ENCODE results near the gene SGSH. TPM values are rescaled to one million over a fixed set of nuclear protein-coding genes. Genes with fewer than 3 reads are reported as not detected.

The SGSH gene
- total RNA-seq, 1 donor from 2014 or later: 24.0 TPM

DNA sequence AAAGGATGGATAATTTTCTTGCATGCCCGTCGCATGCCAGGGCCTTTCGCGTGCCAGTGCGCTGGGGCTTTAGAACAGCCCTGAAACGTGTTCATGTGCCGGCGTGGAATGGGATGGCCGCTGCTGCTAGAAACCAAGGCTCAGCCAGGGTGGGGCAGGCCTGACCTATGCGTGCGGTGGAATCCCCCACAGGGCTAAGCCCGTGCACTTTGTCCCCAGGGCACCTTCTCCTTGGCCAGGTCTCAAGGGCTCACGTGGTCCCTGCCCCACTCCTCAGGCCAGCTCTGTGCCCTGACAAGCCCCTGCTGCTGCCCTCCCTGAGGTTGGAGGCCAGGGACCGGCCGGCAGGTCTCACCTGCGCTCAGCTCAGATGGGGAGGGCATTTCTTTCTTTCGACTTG is 27.4 kb upstream of the SGSH start:
- H3K9me3 Mint-ChIP-seq (ENCODE audit: unreplicated experiment): no peaks in the 10 kb centered on the region
- no peak overlapping the region for H3K4me3 Mint-ChIP-seq (ENCODE audit: unreplicated experiment)
- no peak for TF ChIP-seq EZH2 (IDR thresholded peaks at IDR 0.05; ENCODE audit: insufficient read depth, low read length)
- TF ChIP-seq CTCF (IDR thresholded peaks at IDR 0.05; ENCODE audit: insufficient read depth, low read depth, low read length): no peak

GRCh38 chr17:80246726-80247125 is 26.6 kb upstream of the SGSH start:
- Histone ChIP-seq H4K20me1 (ENCODE audit: insufficient read depth, low read length) (no peaks in the 10 kb centered on the region), H3K79me2 (ENCODE audit: insufficient read depth, low read length) (no peaks in the 10 kb centered on the region), H3K36me3 (ENCODE audit: insufficient read depth, low read length) (no peaks in the 10 kb centered on the region), H3K27me3 (ENCODE audit: insufficient read depth, low read length) (no peaks in the 10 kb centered on the region), H3K9ac (ENCODE audit: low read length) (no peak overlapping the region), H3K9me3 (ENCODE audit: insufficient read depth, low read depth, low read length) (no peaks in the 10 kb centered on the region), H3K4me1 (ENCODE audit: insufficient read depth, low read length) (no peaks in the 10 kb centered on the region), H2AFZ (ENCODE audit: low read depth, low read length) (no peak overlapping the region), H3K4me3 (ENCODE audit: insufficient read depth, low read depth, low read length) (no peak overlapping the region), H3K4me2 (ENCODE audit: low read length) (no peak overlapping the region), H3K27ac (ENCODE audit: low read depth, low read length) (no peak overlapping the region)
- no peaks in the 10 kb centered on the region for H3K9me3 Mint-ChIP-seq (ENCODE audit: unreplicated experiment)
- FAIRE-seq (no peak), DNase-seq (ENCODE audit: low read depth) (no peak)
- H3K27ac Mint-ChIP-seq (ENCODE audit: unreplicated experiment): no peak overlapping the region
- H3K4me3 Mint-ChIP-seq (ENCODE audit: unreplicated experiment): no peak overlapping the region
- peaks cover 18% of the 10 kb centered on the region for H3K36me3 Mint-ChIP-seq (ENCODE audit: low read depth, unreplicated experiment)
- TF ChIP-seq EZH2 (IDR thresholded peaks at IDR 0.05; ENCODE audit: insufficient read depth, low read length) (no peak), CTCF (IDR thresholded peaks at IDR 0.05; ENCODE audit: insufficient read depth, low read depth, low read length) (no peak)
- H3K4me1 Mint-ChIP-seq (ENCODE audit: low read depth, unreplicated experiment): no peaks in the 10 kb centered on the region
- H3K27me3 Mint-ChIP-seq (ENCODE audit: low read depth, unreplicated experiment): no peaks in the 10 kb centered on the region

More for the DNA sequence above, 27.4 kb upstream of the SGSH start:
- H3K9me3 ChIP-seq (ENCODE audit: insufficient read depth, low read depth, low read length): no peaks in the 10 kb centered on the region
- no peaks in the 10 kb centered on the region for H3K79me2 ChIP-seq (ENCODE audit: insufficient read depth, low read length)
- no peaks in the 10 kb centered on the region for H3K4me1 Mint-ChIP-seq (ENCODE audit: low read depth, unreplicated experiment)
- H4K20me1 ChIP-seq (ENCODE audit: insufficient read depth, low read length): no peaks in the 10 kb centered on the region
- no peaks in the 10 kb centered on the region for H3K36me3 ChIP-seq (ENCODE audit: insufficient read depth, low read length)
- H3K36me3 Mint-ChIP-seq (ENCODE audit: low read depth, unreplicated experiment): peaks cover 14% of the 10 kb centered on the region
- no peaks in the 10 kb centered on the region for H3K4me1 ChIP-seq (ENCODE audit: insufficient read depth, low read length)
- no peaks in the 10 kb centered on the region for H3K27me3 Mint-ChIP-seq (ENCODE audit: low read depth, unreplicated experiment)
- no peak overlapping the region for H3K4me2 ChIP-seq (ENCODE audit: low read length)
- H3K27me3 ChIP-seq (ENCODE audit: insufficient read depth, low read length): no peaks in the 10 kb centered on the region
- H3K27ac ChIP-seq (ENCODE audit: low read depth, low read length): no peak overlapping the region
- DNase-seq (ENCODE audit: low read depth) (no peak), FAIRE-seq (no peak)
- H2AFZ ChIP-seq (ENCODE audit: low read depth, low read length): no peak overlapping the region
- no peak overlapping the region for H3K4me3 ChIP-seq (ENCODE audit: insufficient read depth, low read depth, low read length)
- H3K27ac Mint-ChIP-seq (ENCODE audit: unreplicated experiment): no peak overlapping the region
- no peak overlapping the region for H3K9ac ChIP-seq (ENCODE audit: low read length)

GRCh38 chr17:80246266-80246681 is 26.1 kb upstream of the SGSH start:
- no peaks in the 10 kb centered on the region for H3K9me3 ChIP-seq (ENCODE audit: insufficient read depth, low read depth, low read length)
- FAIRE-seq: no peak
- Mint-ChIP-seq H3K4me1 (ENCODE audit: low read depth, unreplicated experiment) (no peaks in the 10 kb centered on the region), H3K9me3 (ENCODE audit: unreplicated experiment) (no peaks in the 10 kb centered on the region), H3K36me3 (ENCODE audit: low read depth, unreplicated experiment) (peaks cover 19% of the 10 kb centered on the region), H3K4me3 (ENCODE audit: unreplicated experiment) (no peak overlapping the region), H3K27ac (ENCODE audit: unreplicated experiment) (no peak overlapping the region), H3K27me3 (ENCODE audit: low read depth, unreplicated experiment) (no peaks in the 10 kb centered on the region)
- no peaks in the 10 kb centered on the region for H3K4me1 ChIP-seq (ENCODE audit: insufficient read depth, low read length)
- no peaks in the 10 kb centered on the region for H3K36me3 ChIP-seq (ENCODE audit: insufficient read depth, low read length)
- H3K27me3 ChIP-seq (ENCODE audit: insufficient read depth, low read length): no peaks in the 10 kb centered on the region
- no peaks in the 10 kb centered on the region for H3K79me2 ChIP-seq (ENCODE audit: insufficient read depth, low read length)
- no peak overlapping the region for H3K4me2 ChIP-seq (ENCODE audit: low read length)
- no peak for DNase-seq (ENCODE audit: low read depth)
- no peak overlapping the region for H3K4me3 ChIP-seq (ENCODE audit: insufficient read depth, low read depth, low read length)
- no peaks in the 10 kb centered on the region for H4K20me1 ChIP-seq (ENCODE audit: insufficient read depth, low read length)
- H3K27ac ChIP-seq (ENCODE audit: low read depth, low read length): no peak overlapping the region
- TF ChIP-seq CTCF (IDR thresholded peaks at IDR 0.05; ENCODE audit: insufficient read depth, low read depth, low read length) (no peak), EZH2 (IDR thresholded peaks at IDR 0.05; ENCODE audit: insufficient read depth, low read length) (no peak)
- H2AFZ ChIP-seq (ENCODE audit: low read depth, low read length): no peak overlapping the region
- H3K9ac ChIP-seq (ENCODE audit: low read length): no peak overlapping the region
